HAP-1 (cell line): ENCODE data around the gene L3MBTL3.

ENCODE experiments used
- DNase-seq, 2 experiments: peaks; one replicate each; pipeline ENCODE4 v3.0.0-alpha.2; 2016 to 2020; ENCODE audit warnings: low spot score in 2 of 2
- H3K27me3 ChIP-seq: fragments of 250-450 bp; sonication (Bioruptor Pico); 2 replicates; pipeline ENCODE4 v1.5.1; 2020; ENCODE audit warnings: low read depth, mild to moderate bottlenecking, moderate library complexity
- H3K36me3 ChIP-seq: fragments of 250-450 bp; sonication (Bioruptor Pico); replicated peaks from 2 replicates; pipeline ENCODE4 v1.5.1; 2020; ENCODE audit warnings: mild to moderate bottlenecking
- H3K4me1 ChIP-seq: fragments of 250-450 bp; sonication (Bioruptor Pico); 2 replicates; pipeline ENCODE4 v1.5.1; 2020; ENCODE audit warnings: mild to moderate bottlenecking
- H3K4me3 ChIP-seq: fragments of 250-450 bp; sonication (Bioruptor Pico); 2 replicates; pipeline ENCODE4 v1.5.1; 2020; ENCODE audit warnings: mild to moderate bottlenecking, moderate library complexity
- H3K9me3 ChIP-seq: fragments of 250-450 bp; sonication (Bioruptor Pico); 2 replicates; pipeline ENCODE4 v1.5.1; 2020; ENCODE audit warnings: mild to moderate bottlenecking, moderate library complexity
- in situ Hi-C: fragments of 300-500 bp; cut with MboI; formaldehyde crosslinking; loops from 3 replicates; pipeline ENCODE4 v1.14.3; 2020; ENCODE audit warnings: low sequenced_read_pairs, inconsistent platforms, mixed read lengths

L3MBTL3 gene

GRCh38 chr6:130018292-130018743 lies at the start of gene L3MBTL3:
Gene L3MBTL3, plus strand, starts transcription at chr6:130018581. Its CDS starts 24,119 bp downstream, at chr6:130042700.
- H3K36me3 ChIP-seq: no peaks in the 10 kb centered on the region
- peak; percentile 68 to 90 for DNase-seq
- peaks cover 6% of the 10 kb centered on the region for H3K4me1 ChIP-seq
- H3K9me3 ChIP-seq: no peaks in the 10 kb centered on the region
- H3K27me3 ChIP-seq: no peaks in the 10 kb centered on the region
- H3K4me3 ChIP-seq: peak within 1 kb of the TSS; percentile 81
- in situ Hi-C loops: no loop called here

GRCh38 chr6:129969064-129969463 lies 49.3 kb upstream of the L3MBTL3 start:
- no peaks in the 10 kb centered on the region for H3K27me3 ChIP-seq
- no peak for DNase-seq
- no peaks in the 10 kb centered on the region for H3K9me3 ChIP-seq
- no peak overlapping the region for H3K4me3 ChIP-seq
- H3K36me3 ChIP-seq: no peaks in the 10 kb centered on the region
- in situ Hi-C loops: no loop called here
- H3K4me1 ChIP-seq: no peaks in the 10 kb centered on the region

GRCh38 chr6:129976110-129976509 lies 42.3 kb upstream of the L3MBTL3 start:
- H3K9me3 ChIP-seq: no peaks in the 10 kb centered on the region
- no peaks in the 10 kb centered on the region for H3K4me1 ChIP-seq

GRCh38 chr6:129978148-129978916 lies 40.0 kb upstream of the L3MBTL3 start:
- H3K4me1 ChIP-seq: no peaks in the 10 kb centered on the region
- no peak for DNase-seq
- H3K9me3 ChIP-seq: no peaks in the 10 kb centered on the region
- H3K27me3 ChIP-seq: no peaks in the 10 kb centered on the region
- no peaks in the 10 kb centered on the region for H3K36me3 ChIP-seq
- H3K4me3 ChIP-seq: no peak overlapping the region
- in situ Hi-C loops: no loop called here

More at GRCh38 chr6:129976110-129976509, 42.3 kb upstream of the L3MBTL3 start:
- H3K4me3 ChIP-seq: no peak overlapping the region
- no peaks in the 10 kb centered on the region for H3K27me3 ChIP-seq
- in situ Hi-C loops: no loop called here
- DNase-seq: no peak
- H3K36me3 ChIP-seq: no peaks in the 10 kb centered on the region

DNA sequence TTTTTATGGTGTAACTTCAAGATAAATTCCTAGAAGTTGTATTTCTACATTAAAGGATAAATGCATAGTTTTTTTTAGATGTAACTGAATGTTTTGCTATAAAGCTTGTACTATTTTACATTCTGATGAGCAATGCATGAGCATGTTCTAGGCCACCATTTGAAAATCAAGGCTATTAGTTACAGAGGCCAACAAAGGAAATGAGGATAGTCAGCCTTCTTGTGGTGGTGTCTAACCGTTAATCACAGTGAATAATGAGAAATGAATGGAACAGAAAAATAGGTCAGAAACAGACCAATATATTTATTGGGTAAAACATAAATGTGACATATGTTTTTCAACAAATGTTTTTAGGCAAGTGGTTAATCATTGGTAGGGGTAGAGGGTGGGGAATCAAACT lies 37.6 kb upstream of the L3MBTL3 start:
- H3K27me3 ChIP-seq: no peaks in the 10 kb centered on the region
- no peak for DNase-seq
- in situ Hi-C loops: no loop called here
- no peaks in the 10 kb centered on the region for H3K4me1 ChIP-seq
- no peak overlapping the region for H3K4me3 ChIP-seq
- H3K9me3 ChIP-seq: no peaks in the 10 kb centered on the region
- H3K36me3 ChIP-seq: no peaks in the 10 kb centered on the region

GRCh38 chr6:129981598-129981997 lies 36.8 kb upstream of the L3MBTL3 start:
- Histone ChIP-seq H3K9me3 (no peaks in the 10 kb centered on the region), H3K4me1 (no peaks in the 10 kb centered on the region), H3K4me3 (no peak overlapping the region), H3K36me3 (no peaks in the 10 kb centered on the region), H3K27me3 (no peaks in the 10 kb centered on the region)
- in situ Hi-C loops: no loop called here
- no peak for DNase-seq

DNA sequence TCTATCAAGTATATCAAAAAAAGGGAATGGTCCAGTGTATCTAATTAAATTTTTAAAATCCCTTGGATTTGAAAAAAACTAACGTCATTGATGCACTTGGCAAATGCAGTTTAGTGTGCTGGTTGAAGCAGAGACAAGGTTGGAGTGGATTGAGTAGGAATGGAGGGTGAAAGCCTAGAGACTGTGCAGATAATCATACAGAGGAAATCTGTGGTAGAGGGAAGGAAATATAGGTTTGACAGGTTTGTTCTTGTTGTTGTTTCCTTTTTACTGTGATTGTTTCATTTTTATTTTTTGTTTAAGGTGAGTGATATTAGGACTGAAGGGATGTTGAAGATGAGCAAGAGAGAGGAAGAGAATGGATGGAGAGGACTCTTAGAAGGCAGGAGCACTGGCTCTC lies 29.0 kb upstream of the L3MBTL3 start:
- H3K9me3 ChIP-seq: no peaks in the 10 kb centered on the region
- no peaks in the 10 kb centered on the region for H3K27me3 ChIP-seq
- DNase-seq: no peak
- no peaks in the 10 kb centered on the region for H3K4me1 ChIP-seq
- no peak overlapping the region for H3K4me3 ChIP-seq
- no peaks in the 10 kb centered on the region for H3K36me3 ChIP-seq
- in situ Hi-C loops: no loop called here

DNA sequence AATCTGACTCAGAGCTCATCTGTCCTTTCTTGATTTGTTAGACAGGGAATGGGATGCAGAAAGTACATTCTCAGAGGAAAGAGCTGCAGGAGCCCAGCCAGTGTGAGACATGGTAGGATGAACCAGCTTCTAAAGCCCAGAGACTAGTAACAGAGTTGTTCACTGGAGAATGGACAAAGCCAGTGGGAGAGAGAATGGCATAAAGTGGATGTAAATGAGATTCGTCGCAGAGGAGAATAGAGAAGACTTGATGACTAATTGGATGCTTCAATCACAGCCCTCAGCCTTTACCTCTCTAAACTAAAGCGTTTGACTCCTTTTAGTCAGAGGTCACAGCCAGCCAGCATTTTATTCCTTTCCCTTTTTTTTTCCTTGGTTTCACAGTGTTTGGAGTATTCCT lies 25.5 kb upstream of the L3MBTL3 start:
- Histone ChIP-seq H3K27me3 (no peaks in the 10 kb centered on the region), H3K4me3 (no peak overlapping the region), H3K4me1 (no peaks in the 10 kb centered on the region), H3K36me3 (no peaks in the 10 kb centered on the region), H3K9me3 (no peaks in the 10 kb centered on the region)
- in situ Hi-C loops: no loop called here
- DNase-seq: no peak

GRCh38 chr6:129994410-129994809 lies 24.0 kb upstream of the L3MBTL3 start:
- H3K27me3 ChIP-seq: no peaks in the 10 kb centered on the region
- H3K4me1 ChIP-seq: no peaks in the 10 kb centered on the region
- no peaks in the 10 kb centered on the region for H3K36me3 ChIP-seq
- H3K4me3 ChIP-seq: no peak overlapping the region
- no peak for DNase-seq
- in situ Hi-C loops: no loop called here
- H3K9me3 ChIP-seq: no peaks in the 10 kb centered on the region

GRCh38 chr6:129996387-129996786 lies 22.0 kb upstream of the L3MBTL3 start:
- Histone ChIP-seq H3K9me3 (no peaks in the 10 kb centered on the region), H3K27me3 (no peaks in the 10 kb centered on the region), H3K4me3 (no peak overlapping the region), H3K4me1 (no peaks in the 10 kb centered on the region), H3K36me3 (no peaks in the 10 kb centered on the region)
- peak in 1 of 2 experiments; percentile 15 for DNase-seq
- in situ Hi-C loops: no loop called here

- H3K4me3 ChIP-seq: no peak overlapping the region
- in situ Hi-C loops: no loop called here
- no peaks in the 10 kb centered on the region for H3K27me3 ChIP-seq
- DNase-seq: no peak
- no peaks in the 10 kb centered on the region for H3K36me3 ChIP-seq
- no peaks in the 10 kb centered on the region for H3K9me3 ChIP-seq
- H3K4me1 ChIP-seq: no peaks in the 10 kb centered on the region
These were observed 17.6 kb upstream of the L3MBTL3 start for GRCh38 chr6:130000526-130001421.

- no peak overlapping the region for H3K4me3 ChIP-seq
- no peak for DNase-seq
- H3K4me1 ChIP-seq: no peaks in the 10 kb centered on the region
- in situ Hi-C loops: no loop called here
- H3K9me3 ChIP-seq: no peaks in the 10 kb centered on the region
- H3K36me3 ChIP-seq: no peaks in the 10 kb centered on the region
- no peaks in the 10 kb centered on the region for H3K27me3 ChIP-seq
These were observed 10.0 kb upstream of the L3MBTL3 start for GRCh38 chr6:130008236-130008873.

GRCh38 chr6:130009146-130009545 lies 9.2 kb upstream of the L3MBTL3 start:
- no peak for DNase-seq
- Histone ChIP-seq H3K9me3 (no peaks in the 10 kb centered on the region), H3K4me1 (no peaks in the 10 kb centered on the region), H3K27me3 (no peaks in the 10 kb centered on the region), H3K36me3 (no peaks in the 10 kb centered on the region), H3K4me3 (no peak overlapping the region)
- in situ Hi-C loops: no loop called here

DNA sequence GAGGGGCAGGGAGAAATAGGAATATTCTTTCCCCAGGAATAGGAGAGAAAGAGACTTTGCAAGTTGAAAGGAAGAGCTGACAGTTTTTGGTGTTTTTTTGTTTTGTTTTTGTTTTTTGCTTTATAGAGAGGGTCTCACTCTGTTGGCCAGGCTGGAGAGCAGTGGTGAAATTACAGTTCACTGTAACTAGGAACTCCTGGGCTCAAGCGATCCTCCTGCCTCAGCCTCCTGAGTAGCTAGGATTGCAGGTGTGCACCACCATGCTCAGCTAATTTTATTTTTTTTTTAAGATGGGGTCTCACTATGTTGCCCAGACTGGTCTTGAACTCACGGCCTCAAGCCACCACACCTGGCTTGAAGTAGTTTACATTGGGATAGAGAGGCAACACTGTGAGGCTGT lies 8.0 kb upstream of the L3MBTL3 start:
- Histone ChIP-seq H3K27me3 (no peaks in the 10 kb centered on the region), H3K4me3 (no peak overlapping the region), H3K9me3 (no peaks in the 10 kb centered on the region), H3K36me3 (no peaks in the 10 kb centered on the region), H3K4me1 (no peaks in the 10 kb centered on the region)
- in situ Hi-C loops: no loop called here
- DNase-seq: no peak
